ENCODE data around the gene CFAP61.

The CFAP61 gene

GRCh38 chr20:20407891-20408805 is 355.8 kb downstream of the CFAP61 start:
- no peak for DNase-seq

GRCh38 chr20:20409331-20409730 is 357.0 kb downstream of the CFAP61 start:
- DNase-seq, result no peak

Measured in CD4-positive, alpha-beta T cell treated with Interleukin-17A for 1 hour (primary cell).